Fibroblast of mammary gland (primary cell): ENCODE results near the gene TBC1D9B.

ENCODE experiments used
- DNase-seq: peaks from one replicate; pipeline ENCODE4 v3.0.0-alpha.2; 2010; ENCODE audit warnings: low read depth
- H3K4me3 ChIP-seq: 2 replicates; pipeline ENCODE4 v1.5.1; 2011; ENCODE audit warnings: low read depth, mild to moderate bottlenecking, low read length, moderate library complexity; ENCODE audit not compliant: control insufficient read depth
- CTCF ChIP-seq: conservative IDR thresholded peaks from 2 replicates; pipeline ENCODE4 v1.5.1; 2011; ENCODE audit warnings: low read depth, low read length, inconsistent platforms; ENCODE audit not compliant: control insufficient read depth, insufficient read depth

The TBC1D9B gene

GRCh38 chr5:179918742-179919486, 11.2 kb upstream of the TBC1D9B start:
- no peak for DNase-seq
- TF ChIP-seq CTCF: no peak

DNA sequence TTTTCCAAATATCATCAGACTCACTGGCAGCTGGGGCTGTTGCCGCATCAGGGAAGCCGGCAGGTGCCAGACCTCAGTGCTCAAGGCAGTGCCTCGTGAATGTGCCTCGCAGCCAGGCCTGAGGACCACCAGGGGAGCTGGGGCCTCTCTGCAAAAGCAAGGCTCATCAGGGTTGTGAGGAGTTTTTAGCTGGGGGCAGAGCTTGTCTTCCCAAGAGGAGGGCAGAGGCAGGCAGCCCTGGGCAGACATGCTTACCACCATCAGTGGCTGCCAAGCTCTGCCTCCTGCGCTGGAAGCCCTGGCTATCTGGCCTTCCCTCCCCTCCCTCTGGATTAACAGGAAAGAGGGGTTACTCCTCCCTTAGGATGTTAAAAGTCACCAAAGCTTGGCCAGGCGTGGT, 8.8 kb upstream of the TBC1D9B start:
- no peak for TF ChIP-seq CTCF
- no peak overlapping the region for H3K4me3 ChIP-seq
- no peak for DNase-seq

More at GRCh38 chr5:179918742-179919486, 11.2 kb upstream of the TBC1D9B start:
- H3K4me3 ChIP-seq: no peak overlapping the region

- no peak for TF ChIP-seq CTCF
- DNase-seq: no peak
- no peak overlapping the region for H3K4me3 ChIP-seq
Measured at GRCh38 chr5:179915406-179915935, 7.8 kb upstream of the TBC1D9B start.

GRCh38 chr5:179914032-179914755, 6.5 kb upstream of the TBC1D9B start:
- H3K4me3 ChIP-seq: no peak overlapping the region
- peak; percentile 59 for DNase-seq
- TF ChIP-seq CTCF: no peak

DNA sequence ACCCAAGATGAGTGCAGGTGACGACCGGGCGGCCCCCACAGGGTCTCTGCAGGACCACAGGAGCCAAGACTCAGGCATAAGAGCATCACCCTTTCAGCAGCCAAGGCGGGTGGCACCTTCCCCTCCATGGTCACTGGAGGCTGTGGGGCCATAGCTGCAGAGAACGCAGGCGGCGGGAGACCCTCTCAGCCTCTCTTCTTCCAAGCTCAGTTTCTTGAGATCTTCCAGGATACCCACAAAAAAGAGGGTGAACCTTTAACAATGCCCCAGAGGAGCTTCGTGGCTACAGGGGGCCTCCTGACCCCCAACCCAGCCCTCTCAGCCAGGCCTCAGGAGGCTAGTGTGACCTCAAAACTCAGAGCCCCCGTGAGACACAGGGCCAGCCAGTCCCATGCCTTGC, 5.8 kb upstream of the TBC1D9B start:
- TF ChIP-seq CTCF: no peak
- DNase-seq: no peak
- H3K4me3 ChIP-seq: no peak overlapping the region

DNA sequence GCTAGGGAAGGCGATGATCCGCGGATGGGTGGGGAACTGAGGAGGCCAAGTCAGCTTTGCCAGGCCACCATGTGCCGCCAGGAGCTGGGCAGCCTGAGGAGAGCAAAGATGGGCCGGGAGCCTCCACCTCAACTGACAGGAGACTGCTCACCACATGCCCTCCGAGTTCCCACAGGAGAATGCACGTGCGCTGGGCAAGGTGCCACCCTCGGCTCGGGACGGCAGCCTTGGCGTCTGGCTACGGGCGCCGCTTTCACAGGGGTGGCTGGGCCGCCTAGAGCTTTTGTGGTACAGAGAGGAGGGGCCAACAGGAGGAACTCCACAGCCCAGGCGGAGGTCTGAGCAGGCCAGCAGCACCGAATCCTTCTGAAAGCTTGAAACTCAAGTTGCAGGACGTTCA, 5.3 kb upstream of the TBC1D9B start:
- TF ChIP-seq CTCF: no peak
- DNase-seq: no peak
- H3K4me3 ChIP-seq: no peak overlapping the region
